HT1080 (cell line): ENCODE results near the gene ACTR2. TPM values are rescaled to one million over a fixed set of nuclear protein-coding genes. Genes with fewer than 3 reads are reported as not detected.
"Not testable (repeated sequence)": the region's sequence is repeated elsewhere in the genome, so short reads cannot be mapped to it uniquely, and the experiment has no call there.

Source experiments
- DNase-seq: peaks from one replicate; pipeline ENCODE4 v3.0.0-alpha.2; 2015; ENCODE audit warnings: low read depth
- polyA plus RNA-seq, 2 experiments: library from polyadenylated mRNA; depleted of rRNA; stranded (reverse); fragments of >200 nt; gene quantifications; 2 replicates each; pipeline ENCODE4 v1.2.3, GENCODE V29; 2015
- total RNA-seq: library from RNA; depleted of rRNA; stranded (reverse); fragments of >200 nt; shearing (Covaris generic); gene quantifications from 2 replicates; pipeline ENCODE4 v1.2.3, GENCODE V29; 2014; rRNA removed

Gene ACTR2
- total RNA-seq: 45.7 and 114 TPM in 2 replicates
- polyA plus RNA-seq (2015; cell fraction: cytosol; rRNA removed): 248 and 309 TPM in 2 replicates
- polyA plus RNA-seq (2015; cell fraction: nucleus; rRNA removed): 212 and 231 TPM in 2 replicates

DNA sequence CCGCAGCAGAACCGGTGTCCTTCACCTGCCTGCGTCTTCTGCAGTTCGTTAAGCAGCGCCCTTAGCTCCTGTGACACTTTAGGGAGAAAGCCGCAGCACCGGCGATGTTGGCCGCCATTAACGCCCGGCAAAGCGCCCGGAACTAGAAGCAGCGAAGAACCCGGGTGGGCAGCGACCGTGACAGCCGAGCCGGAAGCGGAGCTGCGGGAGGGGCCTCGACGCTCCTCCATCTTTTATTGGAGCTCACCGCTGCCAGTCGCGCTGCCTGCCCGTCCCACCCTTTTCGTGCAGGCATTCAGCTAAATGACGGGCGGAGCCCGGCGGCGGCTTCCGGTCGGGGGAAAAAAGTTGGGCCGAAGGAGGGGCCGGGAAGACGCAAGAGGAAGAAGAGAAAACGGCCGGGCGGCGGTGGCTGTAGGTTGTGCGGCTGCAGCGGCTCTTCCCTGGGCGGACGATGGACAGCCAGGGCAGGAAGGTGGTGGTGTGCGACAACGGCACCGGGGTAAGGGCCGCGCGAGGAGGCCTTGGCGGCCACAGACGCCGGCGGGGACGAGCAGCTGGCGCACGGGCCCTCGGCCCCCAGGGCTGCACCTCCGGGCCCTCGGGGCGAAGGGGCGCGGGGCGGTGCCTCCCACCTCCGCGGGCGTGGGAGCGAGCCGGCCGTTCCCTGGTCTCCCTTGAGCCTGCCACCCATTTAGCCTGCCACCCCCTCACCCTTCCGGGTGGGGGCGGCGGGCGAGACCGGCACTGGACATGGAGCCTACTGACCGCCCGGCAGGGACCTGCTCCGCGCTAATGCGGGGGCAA, at the start of gene ACTR2:
Gene ACTR2, plus strand, starts transcription at position 376 of the 807 bp plus-strand sequence. Its CDS starts 79 bp downstream, at position 455.
- DNase-seq: peak; percentile 98

DNA sequence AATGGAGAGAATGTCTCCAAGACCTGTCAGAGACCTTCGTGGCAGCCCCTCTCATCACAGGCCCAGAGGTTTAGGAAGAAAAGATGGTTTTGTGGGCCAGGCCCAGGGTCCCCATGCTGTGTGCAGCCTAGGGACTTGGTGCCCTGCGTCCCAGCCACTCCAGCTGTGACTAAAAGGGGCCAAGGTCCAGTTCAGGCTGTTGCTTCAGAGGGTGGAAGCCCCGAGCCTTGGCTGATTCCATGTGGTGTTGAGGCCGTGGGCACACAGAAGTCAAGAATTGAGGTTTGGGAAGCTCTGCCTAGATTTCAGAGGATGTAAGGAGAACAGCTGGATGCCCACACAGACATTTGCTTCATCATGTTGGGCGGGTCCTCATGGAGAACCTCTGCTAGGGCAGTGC, 45.1 kb upstream of the ACTR2 start:
- no peak for DNase-seq

DNA sequence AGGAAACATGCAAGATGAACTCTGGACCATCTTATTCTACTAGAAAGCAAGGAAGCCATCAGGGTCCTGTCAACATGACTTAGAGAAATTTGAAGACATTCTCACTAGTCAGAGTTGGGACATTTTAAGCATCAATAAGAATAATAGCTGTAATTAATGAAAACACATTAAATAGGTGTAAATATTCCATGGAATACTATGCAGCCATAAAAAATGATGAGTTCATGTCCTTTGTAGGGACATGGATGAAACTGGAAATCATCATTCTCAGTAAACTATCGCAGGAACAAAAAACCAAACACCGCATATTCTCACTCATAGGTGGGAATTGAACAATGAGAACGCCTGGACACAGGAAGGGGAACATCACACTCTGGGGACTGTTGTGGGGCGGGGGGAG, 44.2 kb upstream of the ACTR2 start:
- not testable (repeated sequence) for DNase-seq

DNA sequence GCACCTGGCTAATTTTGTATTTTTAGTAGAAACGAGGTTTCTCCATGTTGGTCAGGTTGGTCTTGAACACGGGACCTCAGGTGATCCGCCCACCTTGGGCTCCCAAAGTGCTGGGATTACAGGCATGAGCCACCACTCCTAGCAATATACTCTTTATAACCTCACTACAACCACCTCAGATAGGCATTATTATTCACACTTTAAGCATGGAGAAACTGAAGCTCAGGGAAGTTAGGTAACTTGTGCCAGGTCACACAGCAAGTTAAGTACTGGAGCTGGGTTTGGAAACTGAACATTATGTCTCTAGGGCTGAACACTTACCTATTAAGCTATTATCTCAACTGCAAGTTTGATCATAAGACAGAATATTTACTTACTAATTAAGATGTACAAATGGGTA, 42.6 kb upstream of the ACTR2 start:
- DNase-seq: no peak

DNA sequence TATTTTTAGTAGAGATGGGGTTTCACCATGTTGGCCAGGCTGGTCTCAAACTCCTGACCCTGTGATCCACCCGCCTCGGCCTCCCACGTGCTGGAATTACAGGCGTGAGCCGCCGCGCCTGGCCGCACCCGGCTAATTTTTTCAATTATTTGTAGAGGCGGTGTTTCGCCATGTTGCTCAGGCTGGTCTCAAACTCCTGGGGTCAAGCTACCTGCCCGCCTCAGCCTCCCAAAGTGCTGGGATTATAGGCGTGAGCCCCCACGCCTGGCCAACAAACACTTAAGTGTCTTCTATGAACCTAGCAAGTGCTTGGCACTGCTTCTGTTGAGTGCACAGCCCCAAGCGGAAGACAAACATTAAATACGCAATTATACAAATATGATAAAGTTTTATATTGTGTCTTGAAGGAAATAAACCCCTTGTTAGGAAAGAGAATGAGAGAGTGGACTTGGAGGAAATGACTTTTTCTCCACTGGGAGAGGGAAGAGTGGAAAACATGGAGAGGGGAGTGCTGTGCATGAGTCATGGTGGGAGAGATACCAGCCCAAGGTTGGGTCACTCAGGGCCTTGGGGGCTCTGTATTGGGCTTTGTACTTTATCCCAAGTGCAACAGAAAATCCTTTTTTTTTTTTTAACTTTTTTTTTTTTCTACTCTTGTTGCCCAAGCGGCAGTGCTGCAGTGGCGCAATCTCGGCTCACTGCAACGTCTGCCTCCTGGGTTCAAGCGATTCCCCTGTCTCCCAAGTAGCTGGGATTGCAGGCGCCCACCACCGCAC, 41.4 kb upstream of the ACTR2 start:
- DNase-seq: no peak

DNA sequence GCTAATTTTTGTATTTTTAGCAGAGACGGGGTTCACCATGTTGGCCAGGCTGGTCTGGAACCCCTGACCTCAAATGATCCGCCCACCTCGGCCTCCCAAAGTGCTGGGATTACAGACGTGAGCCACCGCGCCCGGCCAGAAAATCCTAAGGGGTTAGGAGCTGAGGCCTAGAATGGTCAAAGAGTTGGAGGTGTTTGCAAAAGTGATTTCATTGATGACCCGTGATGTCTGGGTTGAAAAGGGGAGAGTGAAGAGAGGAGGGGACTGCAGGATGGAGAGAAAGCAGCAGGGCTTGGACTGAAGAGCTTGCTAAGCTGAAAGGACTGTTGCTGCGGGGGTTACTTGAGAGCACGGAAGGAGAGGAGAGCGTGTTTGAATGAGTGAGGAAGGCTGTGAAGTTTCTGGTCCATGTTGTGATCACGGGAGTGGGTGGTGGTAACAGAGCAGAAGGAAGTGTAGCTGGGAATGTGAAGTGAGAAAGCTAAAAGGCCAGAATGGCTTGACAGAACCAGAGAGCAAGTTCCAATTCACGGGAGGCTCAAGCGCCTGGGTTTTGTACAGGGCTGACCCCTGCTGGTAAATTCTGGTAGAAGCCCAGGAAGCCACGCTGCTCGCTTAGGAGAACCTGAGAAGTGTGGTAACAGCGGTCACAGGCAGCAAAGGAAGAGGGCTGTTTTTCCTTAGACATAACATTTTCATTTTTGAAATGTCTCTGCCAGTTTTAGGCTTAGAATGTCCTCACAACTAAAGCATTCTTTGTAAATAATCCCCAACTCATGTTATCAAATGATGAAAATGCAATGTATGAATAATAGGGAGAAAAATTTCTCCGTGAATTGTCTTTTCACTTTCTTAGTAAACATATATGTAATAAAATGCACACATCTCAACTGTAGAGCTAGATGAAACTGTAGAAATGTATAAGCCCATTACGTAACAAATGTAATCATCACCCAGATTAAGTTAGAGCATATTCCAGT, 40.5 kb upstream of the ACTR2 start:
- peak; percentile 73 for DNase-seq

DNA sequence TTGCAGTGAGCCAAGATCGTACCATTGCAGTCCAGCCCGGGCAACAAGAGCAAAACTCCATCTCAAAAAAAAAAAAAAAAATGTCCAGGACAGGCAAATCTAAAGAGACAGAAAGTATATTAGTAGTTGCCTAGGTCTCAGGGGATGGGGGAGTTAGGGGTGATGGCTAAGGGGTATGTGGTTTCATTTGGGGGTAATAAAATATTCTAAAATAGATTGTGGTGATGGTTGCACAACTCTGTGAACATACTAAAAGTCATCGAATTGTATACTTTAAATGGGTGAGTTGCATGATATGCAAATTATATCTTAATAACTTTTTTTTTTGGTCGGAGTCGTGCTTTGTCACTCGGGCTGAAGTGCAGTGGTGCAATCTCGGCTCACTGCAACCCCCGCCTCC, 34.2 kb upstream of the ACTR2 start:
- no peak for DNase-seq

DNA sequence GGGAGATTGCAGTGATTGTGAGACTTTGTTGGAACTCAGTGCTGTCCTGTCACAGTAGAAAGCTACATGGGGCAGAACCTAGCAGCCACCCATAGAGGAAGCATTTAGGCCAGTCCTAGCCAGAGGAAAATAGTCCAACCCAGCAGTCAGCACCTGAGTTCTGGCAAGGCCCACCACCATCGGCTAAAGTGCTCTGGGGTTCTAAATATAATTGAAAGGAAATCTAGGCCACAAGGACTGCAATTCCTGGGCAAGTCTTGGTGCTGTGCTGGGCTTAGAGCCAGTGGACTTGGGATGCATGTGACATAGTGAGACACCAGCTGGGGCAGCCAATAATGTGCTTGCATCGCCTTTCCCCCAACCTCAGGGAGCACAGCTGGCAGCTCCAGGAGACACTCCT, 28.9 kb upstream of the ACTR2 start:
- no peak for DNase-seq

DNA sequence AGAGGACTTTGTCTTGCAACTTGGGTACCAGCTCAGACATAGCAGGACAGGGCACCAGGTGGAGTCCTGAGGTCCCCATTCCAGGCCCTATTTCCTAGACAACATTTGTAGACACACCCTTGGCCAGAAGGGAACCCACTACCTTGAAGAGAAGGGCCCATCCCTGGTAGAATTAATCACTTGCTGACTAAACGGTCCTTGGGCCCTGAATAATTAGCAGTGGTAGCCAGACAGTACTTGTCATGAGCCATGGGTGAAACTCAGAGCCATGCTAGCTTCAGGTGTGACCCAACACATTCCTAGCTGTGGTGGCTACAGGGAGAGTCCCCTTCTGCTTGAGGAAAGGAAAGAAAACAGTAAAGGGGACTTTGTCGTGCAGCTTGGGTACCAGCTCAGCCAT, 28.5 kb upstream of the ACTR2 start:
- no peak for DNase-seq

DNA sequence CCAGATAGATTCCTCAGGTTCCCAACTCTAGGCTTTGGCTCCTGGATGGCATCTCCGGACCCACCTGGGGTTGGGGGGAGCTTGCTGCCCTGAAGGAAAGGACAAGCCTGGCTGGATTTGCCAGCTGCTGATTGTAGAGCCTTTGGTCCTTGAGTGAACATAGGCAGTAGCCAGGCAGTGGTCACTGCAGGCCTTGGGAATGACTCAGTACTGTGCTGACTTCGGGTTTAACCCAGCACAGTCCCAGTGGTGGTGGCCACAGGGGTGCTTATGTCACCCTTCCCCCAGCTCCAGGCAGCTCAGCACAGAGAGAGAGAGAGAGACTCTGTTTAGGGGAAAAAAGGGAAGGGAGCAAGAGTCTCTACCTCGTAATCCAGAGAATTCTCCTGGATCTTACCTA, 27.7 kb upstream of the ACTR2 start:
- no peak for DNase-seq

DNA sequence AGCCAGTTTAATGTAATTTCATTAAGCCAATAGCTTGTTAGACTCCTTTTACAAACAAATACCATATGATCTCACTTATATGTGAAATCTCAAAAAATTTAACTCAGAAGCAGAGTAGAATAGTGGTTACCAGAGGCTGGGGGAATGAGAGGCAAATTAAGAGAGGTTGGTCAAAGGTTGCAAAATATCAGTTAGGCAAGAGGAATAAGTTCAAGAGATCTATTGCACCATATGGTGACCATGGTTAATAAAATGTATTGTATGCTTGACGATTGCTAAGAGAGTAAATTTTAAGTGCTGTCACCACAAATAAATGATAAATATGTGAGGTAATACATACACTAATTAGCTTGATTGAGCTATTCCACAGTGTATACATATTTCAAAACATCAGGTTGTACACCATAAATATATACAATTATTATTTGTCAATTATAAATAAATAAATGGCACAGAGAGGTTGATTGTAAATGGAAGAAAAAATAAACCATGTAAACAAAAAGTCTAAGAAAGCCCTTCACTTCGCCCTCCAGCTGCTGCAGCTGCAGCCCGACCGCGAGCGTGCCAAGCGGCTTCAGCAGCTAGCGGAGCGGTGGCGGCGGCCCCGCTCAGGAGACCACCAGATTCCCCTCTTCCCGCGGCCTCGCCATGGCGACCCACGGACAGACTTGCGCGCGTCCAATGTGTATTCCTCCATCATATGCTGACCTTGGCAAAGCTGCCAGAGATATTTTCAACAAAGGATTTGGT, 23.0 kb upstream of the ACTR2 start:
- no peak for DNase-seq

DNA sequence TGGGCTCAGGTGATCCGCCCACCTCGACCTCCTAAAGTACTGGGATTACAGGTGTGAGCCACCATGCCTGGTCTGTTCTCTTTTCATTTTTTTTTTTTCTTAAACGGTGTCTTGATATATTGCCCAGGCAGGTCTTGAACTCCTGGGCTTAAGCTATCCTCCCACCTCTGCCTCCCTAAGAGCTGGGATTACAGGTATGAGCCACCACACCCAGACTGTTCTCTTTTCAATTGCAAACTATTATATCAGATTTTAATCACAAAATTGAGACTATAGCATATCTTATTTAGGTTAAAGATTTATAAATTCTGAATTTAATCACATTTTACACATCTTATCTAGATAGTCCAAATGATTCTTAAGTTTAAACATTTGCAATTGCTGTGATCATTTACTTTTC, 15.5 kb upstream of the ACTR2 start:
- DNase-seq: no peak

DNA sequence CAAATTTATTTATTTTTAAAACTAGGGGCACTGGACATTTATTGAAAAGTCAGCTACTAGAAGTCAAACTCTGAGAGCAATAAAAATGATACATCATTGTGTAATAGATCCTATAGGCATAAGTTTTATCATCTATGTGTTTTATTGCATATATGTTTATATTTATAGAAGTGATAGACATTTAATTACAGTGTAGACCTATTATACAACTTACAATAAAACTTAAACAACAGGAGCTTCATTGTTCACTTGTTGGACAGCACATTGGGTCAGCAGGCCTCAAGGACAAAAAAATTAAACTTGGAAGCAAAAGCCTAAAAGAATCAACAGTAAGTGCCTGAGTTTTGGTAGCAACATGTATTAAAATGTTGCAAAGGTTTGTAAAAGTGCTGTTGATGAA, 15.0 kb upstream of the ACTR2 start:
- no peak for DNase-seq

DNA sequence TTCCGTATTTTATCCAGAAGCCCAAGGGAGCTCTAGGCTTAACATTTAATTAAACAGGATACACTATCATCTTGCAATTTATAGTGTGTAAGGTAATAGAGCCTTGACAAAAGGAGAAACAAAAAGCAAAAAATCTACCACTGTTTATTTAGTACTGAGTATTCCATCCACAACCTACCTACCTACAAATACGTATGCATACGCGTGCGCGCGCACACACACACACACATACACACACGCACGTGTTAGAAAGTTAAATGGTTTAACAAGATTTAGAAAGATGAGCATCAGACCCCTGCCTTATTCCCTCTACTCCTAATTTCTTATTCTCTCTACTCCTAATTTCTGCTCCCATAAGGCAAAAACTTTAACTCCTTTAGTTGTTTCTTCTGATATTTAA, 14.6 kb upstream of the ACTR2 start:
- no peak for DNase-seq

DNA sequence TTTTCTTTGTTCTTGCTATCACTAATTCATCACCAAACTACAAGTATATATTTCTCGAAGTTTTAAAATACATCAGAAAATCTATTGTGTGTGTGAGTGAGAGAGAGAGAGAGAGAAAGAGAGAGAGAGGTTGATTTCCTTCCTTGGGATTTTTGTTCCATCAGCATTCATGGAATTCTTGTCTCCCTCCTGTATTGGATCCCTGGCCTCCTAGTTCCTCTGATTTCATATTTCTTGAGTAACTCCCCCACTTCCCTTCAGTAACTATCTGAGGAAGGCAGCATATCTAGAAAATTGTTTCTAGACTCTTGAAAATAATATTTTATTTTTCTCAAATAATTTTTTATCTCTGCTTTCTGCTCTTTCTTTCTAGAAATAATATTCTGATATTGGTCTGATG, 13.3 kb upstream of the ACTR2 start:
- DNase-seq: no peak

DNA sequence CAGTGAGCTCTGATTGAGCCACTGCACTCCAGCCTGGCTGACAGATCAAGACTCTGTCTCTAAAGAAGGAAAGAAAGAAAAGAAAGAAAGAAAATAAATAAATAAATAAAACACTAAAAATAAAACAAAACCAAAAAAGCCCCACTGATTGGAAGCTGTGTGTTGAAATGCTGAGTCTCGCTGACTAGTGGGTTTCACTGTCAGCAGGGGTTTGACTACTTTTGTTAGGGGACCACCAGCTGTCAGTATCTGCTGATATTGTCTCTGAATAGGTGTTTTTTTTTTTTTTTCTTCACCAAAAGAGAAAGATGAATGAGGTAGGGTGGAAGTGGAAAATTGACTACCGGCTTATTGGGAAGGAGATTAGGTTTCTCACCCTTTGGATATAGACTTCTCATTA, 12.8 kb upstream of the ACTR2 start:
- DNase-seq: no peak

DNA sequence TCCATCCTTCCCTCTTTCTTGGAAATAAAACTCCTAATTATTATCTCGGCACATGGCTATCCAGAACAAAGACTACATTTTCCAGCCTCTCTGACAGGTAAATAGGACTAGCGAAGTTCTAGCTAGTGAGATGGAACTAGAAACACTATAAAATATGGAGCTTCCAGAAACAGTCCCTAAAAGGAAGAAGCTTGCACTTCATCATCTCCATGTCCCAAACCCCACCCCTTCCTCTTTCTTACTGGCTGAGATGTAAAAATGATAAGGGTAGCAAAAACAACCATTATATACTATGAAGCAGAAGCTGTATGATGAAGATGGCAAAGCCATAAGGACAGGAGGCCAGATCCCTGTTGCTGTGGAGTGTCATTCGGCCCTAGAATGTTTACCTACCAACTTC, 11.7 kb upstream of the ACTR2 start:
- no peak for DNase-seq

DNA sequence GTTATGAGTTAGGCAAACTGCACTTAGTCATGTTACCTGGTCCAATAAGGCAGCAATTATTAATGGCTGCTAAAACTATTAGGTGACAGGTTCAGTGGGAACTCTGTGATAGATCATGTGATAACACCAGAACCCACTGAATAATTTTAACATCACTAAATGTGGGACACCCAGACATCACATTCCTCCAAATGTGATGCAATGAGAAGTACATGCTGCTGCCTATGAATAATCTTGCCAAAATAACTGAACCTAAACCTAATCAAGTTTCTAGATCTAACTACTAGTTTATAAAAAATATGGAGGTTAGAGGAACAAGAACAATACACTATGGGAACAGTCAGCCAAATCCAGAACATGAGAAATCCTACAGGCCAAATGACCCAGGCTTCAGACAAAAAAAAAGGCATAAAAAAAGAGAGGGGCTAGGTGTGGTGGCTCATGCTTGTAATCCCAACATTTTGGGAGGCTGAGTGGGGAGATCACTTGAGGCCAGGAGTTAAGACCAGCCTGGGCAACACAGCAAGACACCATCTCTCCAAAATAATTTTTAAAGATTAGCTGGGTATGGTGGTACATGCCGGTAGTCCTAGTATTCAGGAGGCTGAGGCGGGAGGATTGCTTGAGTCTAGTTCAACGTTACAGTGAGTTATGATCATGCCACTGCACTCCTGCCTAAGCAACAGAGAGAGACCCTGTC, 7.0 kb upstream of the ACTR2 start:
- no peak for DNase-seq

DNA sequence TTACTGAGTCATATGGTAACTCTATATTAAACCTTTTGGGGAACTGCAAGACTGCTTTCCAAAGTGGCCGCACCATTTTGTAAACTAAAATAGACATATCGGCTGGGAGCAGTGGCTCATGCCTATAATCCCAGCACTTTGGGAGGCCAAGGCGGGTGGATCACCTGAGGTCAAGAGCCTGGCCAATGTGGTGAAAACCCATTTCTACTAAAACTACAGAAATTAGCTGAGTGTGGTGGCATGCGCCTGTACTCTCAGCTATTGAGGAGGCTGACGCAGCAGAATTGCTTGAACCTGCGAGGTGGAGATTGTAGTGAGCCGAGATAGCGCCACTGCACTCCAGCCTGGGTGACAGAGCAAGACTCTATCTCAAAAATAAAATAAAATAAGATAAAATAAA, 6.4 kb upstream of the ACTR2 start:
- DNase-seq: not testable (repeated sequence)

DNA sequence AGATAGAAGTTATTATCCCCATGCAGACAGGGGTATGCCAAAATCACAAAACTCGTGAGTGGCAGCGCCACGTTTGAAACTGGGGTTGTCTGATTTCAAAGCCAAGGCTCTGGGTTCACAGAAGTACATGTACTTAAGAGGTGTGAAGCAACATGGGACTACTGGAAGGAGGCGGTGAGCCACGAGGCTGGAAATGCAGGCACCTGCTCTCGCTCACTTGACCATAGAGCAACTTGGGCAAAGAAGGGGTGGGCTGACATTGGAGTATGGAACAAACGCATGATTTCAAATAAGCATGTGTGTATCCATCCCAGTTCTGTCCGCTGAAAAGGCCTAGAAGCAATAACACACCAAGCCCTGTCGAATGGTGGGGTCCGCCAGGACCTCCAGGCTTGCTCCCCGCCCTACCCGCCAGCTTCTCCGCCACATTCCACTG, 593 bp upstream of the ACTR2 start:
- peak; percentile 6 for DNase-seq
